Measurements from ENCODE around the gene ZFYVE28.

DNA sequence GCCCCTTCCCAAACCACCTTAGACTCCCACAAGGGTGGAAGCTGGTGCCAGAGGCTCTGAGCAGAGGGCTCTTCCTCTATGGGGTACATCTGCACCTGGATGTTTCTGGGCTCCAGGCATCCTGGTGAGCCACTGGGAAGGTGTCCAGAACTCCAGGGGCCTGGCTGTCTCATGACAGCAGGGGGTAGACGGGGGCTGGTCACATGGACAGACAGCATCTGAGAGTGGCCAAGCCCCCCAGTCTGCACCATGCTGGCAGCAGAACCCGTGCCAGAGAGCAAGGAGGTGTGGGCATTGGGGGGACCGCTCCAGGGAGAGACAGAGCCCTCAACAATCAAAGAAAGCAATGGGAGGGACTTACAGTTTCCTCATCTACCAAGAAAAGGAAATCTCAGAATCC, 39.5 kb downstream of the ZFYVE28 start:
- TF ChIP-seq CTCF (IDR thresholded peaks at IDR 0.05) (no peak), POLR2A (IDR thresholded peaks at IDR 0.05) (no peak)

Data from body of pancreas (tissue), 4 donors.